Measurements from ENCODE around the gene ABHD13. TPM values are rescaled to one million over a fixed set of nuclear protein-coding genes. Genes with fewer than 3 reads are reported as not detected.
"Not testable (repeated sequence)": the region's sequence is repeated elsewhere in the genome, so short reads cannot be mapped to it uniquely, and the experiment has no call there.

ABHD13 gene
- total RNA-seq, 1 donor from 2014 or later, result 9.9 TPM

DNA sequence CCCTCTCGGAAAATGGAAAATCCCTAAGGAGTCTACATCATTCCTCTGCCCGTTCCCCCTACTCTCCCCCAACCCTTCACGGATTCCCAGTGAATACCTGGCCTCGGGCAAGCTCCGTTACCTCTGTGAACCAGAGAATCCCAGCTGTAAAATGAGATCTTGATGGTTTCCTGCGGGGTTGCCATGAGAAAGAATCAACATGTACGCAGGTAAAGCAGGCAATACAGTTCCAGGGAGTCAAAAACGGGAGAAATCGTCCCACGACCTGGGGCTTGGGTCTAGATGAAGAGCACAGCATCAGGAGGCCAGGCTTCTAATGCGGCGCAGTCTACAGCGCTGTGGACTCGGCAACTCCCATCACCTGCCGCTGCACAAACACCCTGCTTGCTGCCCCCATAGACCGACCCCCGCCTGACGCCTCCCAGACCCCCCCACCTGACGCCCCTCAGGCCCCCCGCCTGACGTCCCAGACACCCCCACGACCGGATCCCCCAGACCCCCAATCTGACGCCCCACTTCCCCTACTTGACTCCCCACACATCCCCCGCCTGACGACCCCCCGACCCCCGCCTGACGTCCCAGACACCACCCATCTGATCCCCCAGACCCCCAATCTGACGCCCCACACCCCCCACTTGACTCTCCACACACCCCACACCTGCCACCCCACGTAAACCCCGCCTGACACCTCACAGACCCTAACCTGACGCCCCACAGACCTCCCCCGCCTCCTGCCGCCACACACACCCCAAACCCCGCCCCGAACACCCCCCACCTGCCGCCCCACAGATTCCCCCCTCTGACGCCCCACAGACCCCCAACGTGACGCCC is 3.5 kb upstream of the ABHD13 start:
- DNase-seq (ENCODE audit: low read depth), result no peak
- Histone ChIP-seq H3K36me3 (ENCODE audit: control insufficient read depth, insufficient read depth, low read length) (no peaks in the 10 kb centered on the region), H3K4me3 (ENCODE audit: low read depth, low read length) (peak overlapping the region; percentile 75), H3K27me3 (ENCODE audit: control insufficient read depth, insufficient read depth, low read length) (no peaks in the 10 kb centered on the region)
- no peak for TF ChIP-seq CTCF (IDR thresholded peaks at IDR 0.05; ENCODE audit: insufficient read depth, low read length, poor library complexity, severe bottlenecking)

DNA sequence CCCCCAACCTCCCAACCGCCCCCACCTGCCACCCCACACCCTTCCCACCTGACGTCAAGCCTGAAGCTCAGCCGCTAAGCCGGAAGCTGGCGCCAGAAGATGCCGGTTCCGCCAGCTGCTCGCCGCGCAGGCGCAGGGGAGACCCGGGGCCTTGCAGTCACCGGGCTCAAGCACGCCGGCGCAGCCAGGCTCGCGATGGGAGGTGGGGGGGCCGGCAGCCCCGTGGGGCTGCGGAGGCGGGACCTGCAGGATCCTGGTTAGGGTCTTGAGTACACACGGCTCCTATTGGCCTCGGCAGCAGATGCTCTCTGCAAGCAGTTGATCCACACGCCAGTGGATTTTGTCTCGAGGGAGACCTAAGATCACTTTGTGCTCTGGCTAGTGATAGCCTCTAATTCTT is 2.8 kb upstream of the ABHD13 start, which contains the start of gene LIG4:
TSS of gene LIG4 (minus strand) at position 101 of the 400 bp plus-strand sequence. CDS start 4,268 bp downstream, outside the sequence.
- peak within 1 kb of the TSS; percentile 75 for H3K4me3 ChIP-seq (ENCODE audit: low read depth, low read length)
- H3K27me3 ChIP-seq (ENCODE audit: control insufficient read depth, insufficient read depth, low read length), result no peaks in the 10 kb centered on the region
- no peaks in the 10 kb centered on the region for H3K36me3 ChIP-seq (ENCODE audit: control insufficient read depth, insufficient read depth, low read length)
- no peak for TF ChIP-seq CTCF (IDR thresholded peaks at IDR 0.05; ENCODE audit: insufficient read depth, low read length, poor library complexity, severe bottlenecking)
- DNase-seq (ENCODE audit: low read depth), result peak; percentile 87

DNA sequence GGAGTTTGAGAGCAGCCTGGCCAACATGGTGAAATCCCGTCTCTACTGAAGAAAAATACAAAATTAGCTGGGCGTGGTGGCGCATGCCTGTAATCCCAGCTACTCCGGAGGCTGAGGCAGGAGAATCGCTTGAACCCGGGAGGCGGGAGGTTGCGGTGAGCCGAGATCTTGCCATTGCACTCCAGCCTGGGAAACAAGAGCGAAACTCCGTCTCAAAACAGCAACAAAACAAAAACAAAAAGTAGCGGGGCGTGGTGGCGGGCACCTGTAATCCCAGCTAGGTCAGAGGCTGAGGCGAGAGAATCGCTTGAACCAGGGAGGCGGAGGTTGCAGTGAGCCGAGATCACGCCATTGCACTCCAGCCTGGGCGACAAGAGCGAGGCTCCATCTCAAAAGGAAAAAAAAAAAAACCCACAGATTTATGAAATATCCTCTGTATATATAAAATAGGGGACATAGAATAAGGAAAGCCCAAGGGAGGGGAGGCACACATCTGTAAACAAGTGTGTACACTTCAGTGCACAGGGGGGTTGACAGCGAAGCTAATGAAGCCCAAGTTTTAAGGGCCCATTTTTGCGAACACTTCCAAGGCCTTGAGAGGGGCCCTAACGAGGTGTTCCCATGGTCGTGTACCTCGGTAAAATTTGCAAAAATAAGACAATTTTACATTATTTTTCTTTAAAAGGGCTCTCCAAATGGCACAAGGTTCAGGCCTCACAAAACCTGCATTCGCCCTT is 717 bp upstream of the ABHD13 start:
- not testable (repeated sequence) for DNase-seq (ENCODE audit: low read depth); H3K36me3 ChIP-seq (ENCODE audit: control insufficient read depth, insufficient read depth, low read length); H3K27me3 ChIP-seq (ENCODE audit: control insufficient read depth, insufficient read depth, low read length)
- peak overlapping the region; percentile 94 for H3K4me3 ChIP-seq (ENCODE audit: low read depth, low read length)

DNA sequence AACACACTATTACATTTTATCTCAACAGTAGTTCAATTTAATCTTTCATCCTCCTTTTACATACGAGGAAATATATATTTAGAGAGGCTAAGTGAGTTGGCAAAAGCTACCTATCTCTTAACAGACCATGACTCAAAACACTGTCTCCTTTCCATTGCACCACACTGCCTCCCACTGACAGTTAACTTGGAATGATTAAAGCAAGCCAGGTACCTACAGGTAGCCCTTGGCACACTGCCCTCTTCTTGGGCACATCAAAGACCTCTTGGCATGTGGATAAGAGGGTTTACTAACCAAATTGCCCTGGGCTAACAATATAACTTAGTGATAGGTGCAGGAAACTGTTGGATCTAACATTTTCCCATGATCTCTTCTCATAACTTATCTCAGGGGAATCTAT is 1.8 kb downstream of the ABHD13 start:
- DNase-seq (ENCODE audit: low read depth), result no peak
- Histone ChIP-seq H3K36me3 (ENCODE audit: control insufficient read depth, insufficient read depth, low read length) (no peaks in the 10 kb centered on the region), H3K27me3 (ENCODE audit: control insufficient read depth, insufficient read depth, low read length) (no peaks in the 10 kb centered on the region), H3K4me3 (ENCODE audit: low read depth, low read length) (no peak overlapping the region)
- peak; percentile 12 for TF ChIP-seq CTCF (IDR thresholded peaks at IDR 0.05; ENCODE audit: insufficient read depth, low read length, poor library complexity, severe bottlenecking)

DNA sequence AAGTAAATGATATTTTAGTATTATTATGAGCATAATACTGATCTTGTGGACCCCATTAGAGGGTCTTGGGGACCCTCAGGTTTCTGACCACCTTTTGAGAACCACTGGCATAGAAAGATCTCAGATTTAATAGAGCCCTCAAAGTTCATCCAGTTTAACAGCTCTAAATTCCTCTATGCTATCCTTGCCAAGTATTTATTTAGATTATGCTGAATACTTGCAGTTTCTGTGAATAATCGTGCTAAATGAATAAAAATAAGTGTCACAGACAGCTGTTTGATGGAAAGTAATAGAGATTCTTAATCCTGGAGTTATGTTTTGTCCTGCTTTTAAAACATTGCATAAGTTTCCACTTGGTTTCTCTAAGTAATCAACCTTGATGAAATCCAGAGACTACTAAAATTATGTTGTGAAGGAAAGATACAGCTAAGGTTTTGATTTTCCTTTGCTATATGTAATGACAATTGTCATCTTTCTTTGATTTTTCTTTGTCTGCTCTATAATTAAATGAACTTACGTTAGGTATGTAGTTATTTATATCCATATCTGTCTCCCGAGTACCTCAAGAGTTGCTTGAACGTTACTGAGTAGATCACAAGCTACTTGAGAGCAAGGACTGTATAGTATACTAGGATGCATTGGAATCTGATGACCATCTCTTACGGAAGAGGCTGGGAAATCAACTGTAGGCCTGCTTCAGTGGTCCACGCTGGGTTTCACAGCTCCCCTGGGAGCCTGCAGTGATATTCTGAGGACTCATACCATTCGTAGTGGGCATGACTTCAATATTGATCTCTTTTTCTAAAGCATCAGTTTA is 5.7 kb downstream of the ABHD13 start:
- no peak for DNase-seq (ENCODE audit: low read depth)
- no peaks in the 10 kb centered on the region for H3K27me3 ChIP-seq (ENCODE audit: control insufficient read depth, insufficient read depth, low read length)
- no peaks in the 10 kb centered on the region for H3K36me3 ChIP-seq (ENCODE audit: control insufficient read depth, insufficient read depth, low read length)
- no peak overlapping the region for H3K4me3 ChIP-seq (ENCODE audit: low read depth, low read length)
- no peak for TF ChIP-seq CTCF (IDR thresholded peaks at IDR 0.05; ENCODE audit: insufficient read depth, low read length, poor library complexity, severe bottlenecking)

DNA sequence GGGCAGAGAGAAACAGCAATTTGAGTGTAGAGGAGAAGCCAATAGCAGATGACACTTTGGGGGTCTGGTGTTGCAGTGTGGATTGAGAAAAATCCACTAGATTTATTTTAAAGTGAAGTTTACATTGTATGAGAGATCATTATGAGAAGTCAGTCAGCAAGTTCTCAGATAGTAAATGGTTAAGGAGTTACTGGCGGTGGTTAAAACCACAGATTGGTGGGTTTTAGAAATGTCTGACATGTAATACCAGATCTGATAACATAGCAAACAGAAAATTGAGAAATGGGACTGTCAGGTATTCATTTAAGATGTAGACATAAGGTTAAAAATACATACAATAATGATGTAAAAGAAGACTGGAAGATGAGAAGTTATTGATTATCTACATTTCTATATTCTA is 7.2 kb downstream of the ABHD13 start:
- Histone ChIP-seq H3K36me3 (ENCODE audit: control insufficient read depth, insufficient read depth, low read length) (no peaks in the 10 kb centered on the region), H3K27me3 (ENCODE audit: control insufficient read depth, insufficient read depth, low read length) (no peaks in the 10 kb centered on the region), H3K4me3 (ENCODE audit: low read depth, low read length) (no peak overlapping the region)
- no peak for DNase-seq (ENCODE audit: low read depth)
- TF ChIP-seq CTCF (IDR thresholded peaks at IDR 0.05; ENCODE audit: insufficient read depth, low read length, poor library complexity, severe bottlenecking), result no peak
